Keratinocyte (primary cell): ENCODE measurements around the gene TBC1D7. TPM values are rescaled to one million over a fixed set of nuclear protein-coding genes. Genes with fewer than 3 reads are reported as not detected.

Experiments used
- DNase-seq: peaks from one replicate; pipeline ENCODE4 v3.0.0-alpha.2; 2011; ENCODE audit warnings: low read depth, missing footprints, low spot score
- FAIRE-seq: peaks from 2 replicates; lab custom pipeline; 2011; peaks lifted over from hg19 to GRCh38; lab: Jason Lieb, UNC
- H2AFZ ChIP-seq: 2 replicates; pipeline ENCODE4 v1.6.0; 2012; ENCODE audit warnings: low read length, control low read depth, inconsistent platforms; ENCODE audit not compliant: control insufficient read depth
- H3K27ac ChIP-seq: 2 replicates; pipeline ENCODE4 v1.5.1; 2011; ENCODE audit warnings: low read length; ENCODE audit not compliant: control insufficient read depth, insufficient read depth
- H3K27me3 ChIP-seq: 3 replicates; pipeline ENCODE4 v1.6.0; 2011; ENCODE audit warnings: low read length; ENCODE audit not compliant: control insufficient read depth, insufficient read depth; ENCODE audit errors: extremely low read depth
- H3K36me3 ChIP-seq, 2 experiments: 2 replicates in 1 of 2; 3 replicates in 1 of 2; pipeline ENCODE4 v1.5.1; 2011; ENCODE audit warnings: low read length in 2 of 2, mild to moderate bottlenecking in 1 of 2; ENCODE audit not compliant: control insufficient read depth in 2 of 2, insufficient read depth in 2 of 2; ENCODE audit errors: extremely low read depth in 1 of 2
- H3K4me1 ChIP-seq: 3 replicates; pipeline ENCODE4 v1.5.1; 2011; ENCODE audit warnings: low read length; ENCODE audit not compliant: control insufficient read depth, insufficient read depth; ENCODE audit errors: extremely low read depth
- H3K4me2 ChIP-seq: 3 replicates; pipeline ENCODE4 v1.6.0; 2011; ENCODE audit warnings: low read depth, low read length; ENCODE audit not compliant: control insufficient read depth, insufficient read depth; ENCODE audit errors: extremely low read depth
- H3K4me3 ChIP-seq, 3 experiments: fragments of 200-600 bp in 1 of 3; sonication (generic) in 1 of 3; 2 replicates in 2 of 3; 3 replicates in 1 of 3; pipeline ENCODE4 v1.5.1; 2011 to 2016; ENCODE audit warnings: low read length in 3 of 3, mild to moderate bottlenecking in 3 of 3, control low read depth in 2 of 3, inconsistent platforms in 1 of 3, low read depth in 1 of 3, mixed read lengths in 1 of 3, mixed run types in 1 of 3, moderate library complexity in 1 of 3; ENCODE audit not compliant: control insufficient read depth in 2 of 3, insufficient read depth in 2 of 3; ENCODE audit errors: extremely low read depth in 1 of 3
- H3K79me2 ChIP-seq: 2 replicates; pipeline ENCODE4 v1.6.0; 2012; ENCODE audit warnings: low read length; ENCODE audit not compliant: control insufficient read depth, insufficient read depth
- H3K9ac ChIP-seq: 3 replicates; pipeline ENCODE4 v1.6.0; 2011; ENCODE audit warnings: low read length; ENCODE audit not compliant: control insufficient read depth, insufficient read depth; ENCODE audit errors: extremely low read depth
- H3K9me1 ChIP-seq: 3 replicates; pipeline ENCODE4 v1.6.0; 2011; ENCODE audit warnings: low read length; ENCODE audit not compliant: control insufficient read depth, insufficient read depth; ENCODE audit errors: extremely low read depth
- H3K9me3 ChIP-seq: 2 replicates; pipeline ENCODE4 v1.5.1; 2012; ENCODE audit warnings: low read depth, low read length; ENCODE audit not compliant: control insufficient read depth
- H4K20me1 ChIP-seq: 3 replicates; pipeline ENCODE4 v1.6.0; 2011; ENCODE audit warnings: low read length; ENCODE audit not compliant: control insufficient read depth, insufficient read depth; ENCODE audit errors: extremely low read depth
- EZH2 ChIP-seq: IDR thresholded peaks from one replicate; pipeline ENCODE4 v1.6.1; 2012; ENCODE audit warnings: inconsistent platforms, mild to moderate bottlenecking, low read length, moderate library complexity
- dilution Hi-C: fragments of 300-500 bp; cut with MboI; formaldehyde crosslinking; loops from one replicate; pipeline ENCODE4 v1.7.0; 2020; ENCODE audit warnings: low sequenced_read_pairs; ENCODE audit not compliant: extremely low pct_ligation_motif_present
- polyA plus RNA-seq, 5 experiments: library from polyadenylated mRNA; depleted of rRNA in 3 of 5; stranded (reverse) in 3 of 5; stranded (forward) in 1 of 5; unstranded in 1 of 5; fragments of >200 nt; gene quantifications; 1 replicate in 1 of 5; 2 replicates in 3 of 5; 3 replicates in 1 of 5; pipeline versions ENCODE4 v1.2.1 to v1.2.3, GENCODE V29; 2011 to 2012; ENCODE audit warnings: missing spikeins in 2 of 5, low read depth in 1 of 5, low replicate concordance in 1 of 5
- TF ChIP-seq, protein P1 (sequence below), 3 experiments: IDR thresholded peaks in 1 of 3; conservative IDR thresholded peaks in 1 of 3; optimal IDR thresholded peaks in 1 of 3; 2 replicates in 2 of 3; 3 replicates in 1 of 3; pipeline versions ENCODE3 to v1.5.1; 2011; ENCODE audit warnings: low read length in 3 of 3, mild to moderate bottlenecking in 3 of 3, moderate library complexity in 2 of 3, control low read depth in 1 of 3, inconsistent platforms in 1 of 3; ENCODE audit not compliant: insufficient read depth in 2 of 3; ENCODE audit errors: extremely low read depth in 1 of 3

The TBC1D7 gene
- polyA plus RNA-seq, 1 donor (not counting 4 experiments of a cell fraction or from before 2014, with no cell fraction given) = 30.4 TPM

DNA sequence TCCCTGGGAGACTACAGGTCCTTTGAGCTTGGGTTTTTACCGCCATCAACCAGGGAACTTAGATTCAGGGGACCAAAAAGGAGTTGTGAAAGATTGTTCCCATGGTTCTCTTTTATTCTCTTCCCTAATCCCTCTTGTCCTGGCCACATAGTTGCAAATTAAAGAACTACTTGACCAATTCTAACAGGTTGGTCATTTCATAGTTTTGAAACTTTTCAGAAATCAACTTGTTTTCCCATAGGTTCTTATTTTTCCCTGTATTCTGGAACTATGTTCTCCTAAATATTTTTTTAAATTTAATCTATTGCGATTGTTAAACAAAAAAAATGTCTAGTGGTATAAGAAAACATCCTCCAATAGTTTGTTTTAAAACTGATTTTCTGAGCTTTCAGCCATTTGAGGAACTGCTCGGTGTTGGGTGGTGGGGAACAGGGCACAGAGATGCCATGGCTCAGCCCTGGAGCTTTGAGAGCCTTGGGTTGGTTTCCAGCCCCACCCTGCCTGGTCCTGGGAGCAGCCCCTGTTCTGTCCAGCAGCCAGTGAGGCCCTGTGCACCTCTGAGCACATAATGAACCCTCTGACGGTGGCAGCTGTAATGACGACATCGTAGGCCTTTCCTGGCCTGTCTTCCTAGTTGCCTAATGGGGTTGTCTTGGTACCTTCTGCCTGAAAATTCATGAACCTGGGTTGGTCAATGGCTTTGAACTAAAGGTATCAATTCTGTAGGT, 53.5 kb downstream of the TBC1D7 start:
- Histone ChIP-seq H3K27ac (no peak overlapping the region), H3K4me3 (no peak overlapping the region), H3K36me3 (no peaks in the 10 kb centered on the region), H2AFZ (no peak overlapping the region), H3K9me1 (no peaks in the 10 kb centered on the region), H3K27me3 (no peaks in the 10 kb centered on the region), H3K79me2 (no peaks in the 10 kb centered on the region), H4K20me1 (no peaks in the 10 kb centered on the region), H3K9me3 (no peaks in the 10 kb centered on the region), H3K4me1 (no peaks in the 10 kb centered on the region), H3K4me2 (no peak overlapping the region), H3K9ac (no peak overlapping the region)
- FAIRE-seq = no peak
- no peak for TF ChIP-seq EZH2
- TF ChIP-seq, protein P1, sequence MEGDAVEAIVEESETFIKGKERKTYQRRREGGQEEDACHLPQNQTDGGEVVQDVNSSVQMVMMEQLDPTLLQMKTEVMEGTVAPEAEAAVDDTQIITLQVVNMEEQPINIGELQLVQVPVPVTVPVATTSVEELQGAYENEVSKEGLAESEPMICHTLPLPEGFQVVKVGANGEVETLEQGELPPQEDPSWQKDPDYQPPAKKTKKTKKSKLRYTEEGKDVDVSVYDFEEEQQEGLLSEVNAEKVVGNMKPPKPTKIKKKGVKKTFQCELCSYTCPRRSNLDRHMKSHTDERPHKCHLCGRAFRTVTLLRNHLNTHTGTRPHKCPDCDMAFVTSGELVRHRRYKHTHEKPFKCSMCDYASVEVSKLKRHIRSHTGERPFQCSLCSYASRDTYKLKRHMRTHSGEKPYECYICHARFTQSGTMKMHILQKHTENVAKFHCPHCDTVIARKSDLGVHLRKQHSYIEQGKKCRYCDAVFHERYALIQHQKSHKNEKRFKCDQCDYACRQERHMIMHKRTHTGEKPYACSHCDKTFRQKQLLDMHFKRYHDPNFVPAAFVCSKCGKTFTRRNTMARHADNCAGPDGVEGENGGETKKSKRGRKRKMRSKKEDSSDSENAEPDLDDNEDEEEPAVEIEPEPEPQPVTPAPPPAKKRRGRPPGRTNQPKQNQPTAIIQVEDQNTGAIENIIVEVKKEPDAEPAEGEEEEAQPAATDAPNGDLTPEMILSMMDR (optimal IDR thresholded peaks at IDR 0.05 in 1 of 3, IDR thresholded peaks at IDR 0.05 in 1 of 3, conservative IDR thresholded peaks at IDR 0.05 in 1 of 3; ENCODE audit: extremely low read depth in 1 of 3, insufficient read depth in 2 of 3, low read length in 3 of 3) = no peak
- DNase-seq = no peak
- dilution Hi-C loops = no loop called here

DNA sequence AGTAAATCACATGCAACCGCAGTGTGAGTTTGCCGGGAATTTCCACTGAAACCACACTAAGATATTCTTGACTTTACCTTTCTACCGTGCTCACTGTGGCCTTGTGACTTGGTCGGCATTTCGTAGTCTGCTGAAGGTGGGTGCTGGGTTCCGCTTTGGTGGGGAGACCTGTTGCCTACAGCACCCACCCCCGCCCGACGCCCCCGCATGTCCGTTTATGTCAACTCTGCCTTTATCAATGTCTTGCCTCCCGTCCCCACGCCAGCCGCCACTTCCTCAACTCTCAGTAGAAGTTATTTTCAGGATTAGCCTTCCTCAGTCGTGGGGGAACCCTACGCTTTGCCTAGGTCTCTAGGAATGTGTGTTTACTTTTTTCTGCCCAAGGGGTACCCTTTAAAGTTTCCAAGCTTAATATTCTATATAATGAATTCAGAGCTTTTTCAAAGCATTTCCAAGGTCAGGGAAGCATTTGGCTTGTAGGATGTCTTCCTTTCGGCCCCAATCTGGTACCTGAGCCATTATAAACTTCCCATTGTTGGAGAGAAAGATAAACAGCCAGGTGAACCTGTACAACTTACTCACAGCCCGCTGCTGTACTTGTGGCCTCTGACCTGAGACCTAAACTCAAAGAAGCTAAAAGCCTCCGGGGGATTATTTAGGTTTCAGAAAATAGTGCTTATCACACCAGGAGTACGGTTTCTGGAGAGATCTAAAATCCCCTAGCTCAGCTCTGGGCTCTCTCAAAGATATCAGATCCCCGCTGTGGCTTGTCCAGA, 54.2 kb downstream of the TBC1D7 start:
- no peaks in the 10 kb centered on the region for H3K4me1 ChIP-seq
- H3K9me1 ChIP-seq = no peaks in the 10 kb centered on the region
- TF ChIP-seq, protein P1 (optimal IDR thresholded peaks at IDR 0.05 in 1 of 3, IDR thresholded peaks at IDR 0.05 in 1 of 3, conservative IDR thresholded peaks at IDR 0.05 in 1 of 3; ENCODE audit: extremely low read depth in 1 of 3, insufficient read depth in 2 of 3, low read length in 3 of 3) = no peak
- TF ChIP-seq EZH2 = no peak
- dilution Hi-C loops = no loop called here
- no peak overlapping the region for H3K9ac ChIP-seq
- H3K9me3 ChIP-seq = no peaks in the 10 kb centered on the region
- no peak overlapping the region for H3K4me3 ChIP-seq
- no peak for FAIRE-seq
- H3K4me2 ChIP-seq = no peak overlapping the region
- no peaks in the 10 kb centered on the region for H3K27me3 ChIP-seq
- H4K20me1 ChIP-seq = no peaks in the 10 kb centered on the region
- H3K27ac ChIP-seq = no peak overlapping the region
- DNase-seq = no peak
- H3K36me3 ChIP-seq = no peaks in the 10 kb centered on the region
- H3K79me2 ChIP-seq = no peaks in the 10 kb centered on the region
- no peak overlapping the region for H2AFZ ChIP-seq
